Activated CD4-positive, alpha-beta T cell treated with anti-CD3 and anti-CD28 coated beads, Interleukin-2, amount 50 U/mL, for 4 hours (primary cell): ENCODE results near the gene IFNA1.
"Not testable (repeated sequence)": the region's sequence is repeated elsewhere in the genome, so short reads cannot be mapped to it uniquely, and the experiment has no call there.

Experiments
- DNase-seq, 2 experiments: peaks; one replicate each; pipeline ENCODE4 v3.0.0-alpha.2; 2020

IFNA1 gene

DNA sequence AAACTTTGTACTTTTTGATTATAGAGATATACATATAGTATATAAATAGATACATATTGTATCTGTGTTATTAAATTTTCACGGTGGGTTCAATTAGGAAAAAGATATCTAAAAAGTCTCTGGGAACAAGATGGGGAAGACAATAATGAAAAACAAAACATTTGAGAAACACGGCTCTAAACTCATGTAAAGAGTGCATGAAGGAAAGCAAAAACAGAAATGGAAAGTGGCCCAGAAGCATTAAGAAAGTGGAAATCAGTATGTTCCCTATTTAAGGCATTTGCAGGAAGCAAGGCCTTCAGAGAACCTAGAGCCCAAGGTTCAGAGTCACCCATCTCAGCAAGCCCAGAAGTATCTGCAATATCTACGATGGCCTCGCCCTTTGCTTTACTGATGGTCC, at the start of gene IFNA1:
TSS of gene IFNA1 (plus strand) at position 301 of the 400 bp plus-strand sequence. CDS start at position 370, 69 bp downstream.
- DNase-seq, result no peak

DNA sequence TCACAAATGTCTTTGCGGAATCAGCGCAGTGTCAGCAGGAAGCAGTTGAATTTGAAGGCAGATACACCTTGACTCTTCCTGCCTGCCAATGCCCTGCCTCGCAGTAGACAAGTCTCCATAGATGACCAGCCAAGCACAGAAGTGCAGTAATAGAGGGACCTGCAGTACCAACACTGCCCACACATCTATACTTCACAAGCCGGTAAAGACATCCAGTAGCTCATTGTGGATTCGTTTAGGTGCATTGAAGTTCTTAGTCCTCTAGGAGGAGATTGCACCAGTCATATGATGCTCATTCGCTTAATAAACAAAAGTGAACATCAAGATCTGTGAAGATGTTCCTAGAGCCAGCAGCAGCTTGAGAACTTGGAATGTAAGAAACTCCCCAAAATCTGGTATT, 48.0 kb upstream of the IFNA1 start:
- no peak for DNase-seq

- peak; percentile 52 to 56 for DNase-seq
Measured at GRCh38 chr9:21395778-21396717, 44.2 kb upstream of the IFNA1 start.

DNA sequence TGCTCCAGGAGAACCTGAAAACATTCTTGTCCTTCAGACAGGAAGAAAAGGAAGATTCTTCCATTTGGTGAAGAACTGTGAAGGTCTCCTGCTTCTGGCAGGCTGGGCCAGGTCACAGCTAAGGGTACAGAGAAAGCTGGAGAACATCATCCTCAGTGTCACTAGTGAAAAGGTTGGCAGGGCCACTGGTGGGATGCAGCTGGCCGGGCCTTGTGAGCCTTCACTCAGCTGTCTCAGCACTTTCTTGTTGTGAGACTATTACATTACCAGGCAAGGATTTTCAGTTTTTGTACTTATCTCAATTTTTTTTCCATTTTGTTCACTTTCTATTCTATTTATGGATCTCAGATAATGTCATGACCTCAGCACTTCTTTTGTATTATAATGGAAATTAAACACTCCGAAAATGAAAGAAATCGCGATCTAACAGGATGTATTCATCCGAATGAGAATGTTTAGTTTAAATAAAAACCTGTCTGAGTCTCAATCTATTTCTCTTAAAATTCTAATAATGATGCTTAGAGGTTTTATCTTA, 41.2 kb upstream of the IFNA1 start:
- no peak for DNase-seq

DNA sequence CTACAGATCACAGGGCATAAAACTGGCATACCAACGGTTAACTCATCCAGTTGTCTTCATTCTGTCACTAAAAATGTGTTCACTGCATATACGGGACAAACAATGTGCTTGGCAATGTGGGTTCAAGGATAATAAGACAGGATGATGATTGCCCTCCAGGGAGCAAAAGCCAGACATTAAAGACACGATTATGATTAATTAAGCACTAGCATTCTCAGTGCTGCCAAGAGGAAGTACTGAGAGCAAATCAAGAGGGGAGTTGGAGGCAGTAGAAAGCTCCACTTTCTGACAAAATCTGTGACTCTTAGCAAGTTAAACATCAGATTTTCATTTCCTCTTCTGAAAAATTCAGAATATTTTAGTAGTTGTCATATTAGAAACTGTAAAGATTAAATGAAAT, 40.3 kb upstream of the IFNA1 start:
- no peak for DNase-seq

DNA sequence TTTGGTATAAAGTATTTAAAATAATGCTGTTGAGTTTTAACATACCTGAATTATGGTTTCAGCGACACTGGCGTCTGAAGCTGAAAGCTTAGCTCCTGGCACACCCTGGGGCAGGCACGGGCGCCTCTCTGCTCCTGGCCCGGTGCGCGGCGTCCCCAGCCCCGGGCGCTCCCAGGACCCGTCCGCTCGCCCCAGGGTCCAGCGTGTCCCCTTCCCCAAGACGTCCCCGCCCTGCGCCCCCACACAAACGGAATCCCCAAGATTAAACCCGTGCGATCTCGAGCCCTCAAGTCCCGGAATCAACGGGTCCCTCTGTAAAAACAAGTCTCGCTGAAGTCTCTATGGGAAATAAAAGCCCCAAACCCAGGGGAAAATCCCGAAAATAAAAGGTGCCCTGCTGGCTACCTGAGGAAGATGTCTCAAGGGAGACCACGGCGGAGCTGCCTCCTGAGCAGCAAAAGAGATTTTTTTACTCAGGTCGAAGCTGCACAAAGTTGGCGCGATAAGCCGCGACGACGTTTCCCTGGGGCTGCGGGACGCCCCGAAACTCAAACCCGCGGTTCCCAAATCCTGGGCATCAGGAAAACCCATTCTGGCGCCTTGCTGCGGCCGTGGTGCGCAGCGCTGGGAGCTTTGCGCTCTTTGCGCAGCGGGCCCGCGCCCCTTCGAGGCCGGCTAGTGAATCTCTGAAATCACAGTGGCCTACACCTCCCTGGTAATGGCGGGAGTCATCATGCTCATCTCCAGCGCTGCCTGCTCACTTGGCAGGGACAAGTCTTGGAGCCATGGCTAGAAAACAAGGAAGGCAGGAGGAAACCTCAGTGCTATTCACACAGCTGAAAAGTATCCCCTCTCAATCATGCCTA, 37.6 kb upstream of the IFNA1 start:
- DNase-seq, result no peak

DNA sequence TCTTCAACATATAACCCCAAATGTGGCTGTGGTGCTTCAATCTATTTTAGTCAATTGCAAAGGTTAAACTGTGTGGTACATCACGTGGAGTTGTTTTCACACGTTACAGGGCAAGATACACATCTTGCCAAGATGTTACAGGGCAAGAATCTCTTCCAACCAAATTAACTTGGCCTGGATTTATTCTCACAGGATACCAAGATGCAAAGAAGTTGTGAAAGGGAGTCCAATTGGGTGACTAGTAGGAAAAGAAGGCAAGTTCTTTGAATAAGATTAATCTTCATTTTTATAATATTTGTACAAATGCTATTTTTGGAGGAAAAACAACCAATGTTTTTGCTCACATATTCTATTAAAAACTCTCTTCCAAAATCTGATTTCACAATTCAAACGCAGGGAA, 36.1 kb upstream of the IFNA1 start:
- DNase-seq, result no peak

DNA sequence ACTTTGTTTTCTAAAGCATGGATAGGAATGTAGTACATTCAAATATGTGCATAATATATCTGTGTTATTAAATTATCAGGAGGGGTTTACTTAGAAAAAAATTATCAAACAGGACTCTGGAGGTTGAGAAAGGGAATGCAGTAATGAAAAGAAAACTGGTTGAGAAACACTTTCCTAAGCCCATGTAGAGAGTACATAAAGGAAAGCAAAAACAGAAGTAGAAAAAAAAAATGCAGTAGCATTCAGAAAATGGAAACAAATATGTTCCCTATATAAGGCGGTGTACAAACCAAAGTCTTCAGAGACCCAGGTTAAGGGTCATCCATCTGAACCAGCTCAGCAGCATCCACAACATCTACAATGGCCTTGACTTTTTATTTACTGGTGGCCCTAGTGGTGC, 31.4 kb upstream of the IFNA1 start, which contains the start of gene IFNA8:
TSS of gene IFNA8 (plus strand) at position 301 of the 400 bp plus-strand sequence. CDS start at position 361, 60 bp downstream.
- no peak for DNase-seq

DNA sequence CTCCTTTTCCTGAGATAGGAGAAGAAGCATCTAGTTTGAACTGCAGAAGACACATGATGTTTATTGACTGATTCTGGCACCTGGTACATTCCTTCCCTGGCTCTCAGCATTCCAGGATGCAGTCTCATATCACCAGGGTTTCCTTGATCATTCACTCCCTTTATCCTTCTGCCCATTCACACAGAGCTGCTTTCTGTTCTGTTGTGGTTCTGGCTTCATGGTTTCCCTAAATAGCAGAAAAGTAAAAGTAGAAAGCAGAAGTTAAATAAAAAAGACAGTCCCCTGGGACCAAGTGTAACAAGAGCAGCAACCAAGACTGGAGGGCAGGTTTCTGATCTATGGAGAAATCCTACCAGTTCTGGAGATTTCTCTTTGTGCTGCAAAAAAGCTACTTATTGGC, 28.1 kb upstream of the IFNA1 start:
- DNase-seq, result no peak

DNA sequence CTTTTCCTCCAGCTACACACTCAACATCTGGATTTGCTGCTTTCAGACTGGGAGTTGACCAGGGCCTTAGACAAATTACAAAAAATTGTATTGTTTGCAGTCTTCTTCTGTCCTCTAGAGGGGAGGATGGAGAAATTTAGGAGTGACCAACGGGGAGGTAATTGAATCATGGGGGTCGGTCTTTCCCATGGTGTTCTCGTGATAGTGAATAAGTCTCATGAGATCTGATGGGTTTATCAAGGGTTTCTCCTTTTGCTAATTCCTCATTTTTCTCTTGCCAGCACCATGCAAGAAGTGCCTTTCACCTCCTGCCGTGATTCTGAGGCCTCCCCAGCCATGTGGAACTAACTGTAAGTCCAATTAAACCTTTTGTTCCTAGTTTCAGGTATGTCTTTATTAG, 27.1 kb upstream of the IFNA1 start:
- DNase-seq, result no peak

DNA sequence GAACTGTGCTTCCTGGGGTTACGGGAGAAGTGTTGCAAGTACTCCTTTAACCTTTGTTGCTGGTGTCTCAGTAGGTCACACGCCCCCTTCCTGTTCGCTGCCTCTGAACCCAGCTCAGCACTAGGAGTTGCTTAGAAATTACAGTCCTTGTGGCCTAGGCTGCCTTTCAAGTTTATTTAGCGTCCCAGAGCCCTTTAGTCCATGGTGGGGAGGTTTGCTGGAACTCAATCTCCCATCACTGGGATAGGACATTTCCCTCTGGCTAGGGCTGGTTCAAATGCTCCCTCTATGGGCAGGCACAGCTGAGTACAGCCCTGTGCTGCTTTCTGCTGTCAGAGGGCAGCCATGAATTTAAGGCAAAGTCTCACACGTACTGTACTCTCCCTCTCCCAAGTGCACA, 26.6 kb upstream of the IFNA1 start:
- DNase-seq, result no peak

GRCh38 chr9:21414220-21414940, 25.9 kb upstream of the IFNA1 start:
- no peak for DNase-seq

DNA sequence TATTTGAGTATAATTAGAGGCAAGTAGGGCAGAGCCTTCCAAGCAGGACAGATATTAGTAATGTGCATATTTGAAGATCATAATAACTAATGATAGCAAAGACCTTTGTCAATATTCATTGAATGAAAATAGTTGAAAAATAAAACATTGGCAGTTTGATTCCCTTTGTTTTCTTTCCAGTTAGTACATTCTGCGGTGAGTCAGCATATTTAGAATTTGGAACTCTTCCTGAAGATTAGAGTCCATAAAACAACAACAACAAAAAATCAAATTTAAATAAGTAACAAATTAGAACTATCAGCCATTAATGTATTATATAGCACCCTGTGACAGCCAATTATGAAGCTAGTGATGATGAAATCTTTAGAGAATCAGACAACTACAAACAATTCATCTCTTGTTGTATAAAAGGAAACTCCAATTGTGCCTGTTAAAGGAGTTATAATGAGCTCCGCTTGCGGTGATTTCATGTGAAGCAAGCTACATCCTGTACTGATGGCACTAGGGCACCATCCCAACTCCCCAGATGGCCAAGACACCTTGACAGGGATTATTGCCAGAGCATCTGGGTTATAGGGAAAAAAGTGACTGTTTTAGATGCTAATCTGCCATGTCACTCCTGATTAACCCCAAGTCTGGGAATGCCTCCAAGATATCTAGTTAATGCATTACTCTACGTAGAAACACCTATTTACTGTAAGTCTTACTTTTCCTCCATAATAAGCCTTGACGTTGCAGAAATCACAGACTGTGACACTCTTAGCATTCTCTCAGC, 24.6 kb upstream of the IFNA1 start:
- no peak for DNase-seq

GRCh38 chr9:21428235-21428634, 12.0 kb upstream of the IFNA1 start:
- no peak for DNase-seq

DNA sequence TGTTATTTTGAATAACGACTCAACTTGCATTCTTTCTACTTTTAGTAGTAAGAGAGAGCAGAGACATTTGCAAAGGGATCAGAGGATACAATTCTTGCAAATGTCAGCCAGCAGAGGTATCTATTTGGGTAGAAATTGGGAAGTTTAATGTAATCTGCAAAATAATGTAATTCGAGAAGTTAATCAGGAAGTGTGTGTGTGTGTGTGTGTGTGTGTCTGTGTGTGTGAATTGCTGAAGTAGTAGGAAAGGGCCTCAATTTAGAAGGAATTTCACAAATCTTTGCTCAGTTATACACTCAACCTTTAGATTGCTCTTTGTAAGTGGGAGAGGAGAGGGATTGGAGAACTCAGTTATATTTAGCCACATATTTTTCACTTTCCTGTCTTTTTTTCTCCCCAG, 11.0 kb upstream of the IFNA1 start:
- DNase-seq, result no peak

- no peak for DNase-seq
Measured at GRCh38 chr9:21432672-21433425, 7.4 kb upstream of the IFNA1 start.

- peak; percentile 25 to 35 for DNase-seq
Measured at GRCh38 chr9:21434202-21435014, 5.8 kb upstream of the IFNA1 start.

DNA sequence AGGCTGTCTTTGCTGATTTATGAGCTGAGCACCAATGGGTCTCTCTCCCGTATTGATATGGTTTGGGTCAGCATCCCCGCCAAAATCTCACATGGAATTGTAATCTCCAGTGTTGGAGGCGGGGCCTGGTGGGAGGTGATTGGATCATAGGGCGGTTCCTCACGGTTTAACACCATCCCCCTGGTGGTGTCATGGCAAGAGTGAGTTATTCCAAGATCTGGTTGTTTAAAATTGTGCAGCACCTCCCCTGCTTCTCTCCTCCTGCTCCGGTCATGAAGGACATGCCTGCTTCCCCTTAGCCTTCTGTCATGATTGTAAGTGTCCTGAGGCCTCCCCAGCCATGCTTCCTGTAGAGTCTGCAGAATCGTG, 5.2 kb upstream of the IFNA1 start:
- DNase-seq, result not testable (repeated sequence)

DNA sequence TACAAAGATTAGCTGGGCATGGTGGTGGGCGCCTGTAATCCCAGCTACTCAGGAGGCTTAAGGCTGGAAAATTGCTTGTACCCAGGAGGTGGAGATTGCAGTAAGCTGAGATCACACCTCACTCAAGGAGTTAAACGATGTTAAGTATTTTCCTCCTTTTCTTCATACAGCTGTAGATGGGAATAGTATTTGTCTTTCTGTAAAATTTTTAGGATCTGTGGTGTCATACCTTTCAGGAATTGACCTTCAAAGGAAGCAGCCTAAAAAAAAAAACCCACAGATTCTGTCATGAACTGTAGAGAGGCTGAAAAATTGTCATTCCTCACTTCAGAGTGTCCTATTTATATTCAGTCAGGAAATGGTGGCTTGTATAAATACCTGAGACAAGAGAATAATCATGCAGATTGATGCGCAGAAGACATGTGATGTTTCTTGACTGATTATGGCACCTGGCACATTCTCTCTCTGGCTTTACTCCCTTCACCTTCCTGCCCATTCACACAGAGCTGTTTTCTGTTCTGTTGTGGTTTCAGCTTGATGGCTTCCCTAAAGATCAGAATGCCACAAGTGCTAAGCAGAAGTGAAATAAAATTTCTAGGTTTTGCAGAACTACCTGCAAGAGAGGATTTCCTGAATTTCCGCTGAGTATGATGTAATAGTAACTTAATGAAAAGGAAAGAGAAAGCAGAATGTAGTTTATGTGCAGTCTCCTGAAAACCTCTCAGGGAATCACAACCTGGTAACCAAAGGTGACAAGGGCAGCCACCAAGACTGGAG, 3.8 kb downstream of the IFNA1 start:
- no peak for DNase-seq
